Middle frontal gyrus (tissue), 1 donor: ENCODE data around the gene PCMT1.
"Not testable (repeated sequence)": the region's sequence is repeated elsewhere in the genome, so short reads cannot be mapped to it uniquely, and the experiment has no call there.

Experiments
- DNase-seq: peaks from one replicate; pipeline ENCODE4 v3.0.0-alpha.2; 2015; ENCODE audit warnings: low spot score; ENCODE audit errors: extremely low spot score

PCMT1 gene

GRCh38 chr6:149749082-149749593 is 403 bp upstream of the PCMT1 start:
- DNase-seq: not testable (repeated sequence)

- no peak for DNase-seq
Measured at GRCh38 chr6:149750136-149750609, 632 bp downstream of the PCMT1 start.

GRCh38 chr6:149751239-149751638 is 1.7 kb downstream of the PCMT1 start:
- no peak for DNase-seq

GRCh38 chr6:149751920-149752319 is 2.4 kb downstream of the PCMT1 start:
- DNase-seq: not testable (repeated sequence)

- DNase-seq: no peak
Measured at GRCh38 chr6:149752600-149753373, 3.2 kb downstream of the PCMT1 start.

- DNase-seq: not testable (repeated sequence)
Measured at GRCh38 chr6:149753374-149753637, 3.8 kb downstream of the PCMT1 start.

GRCh38 chr6:149754548-149754947 is 5.0 kb downstream of the PCMT1 start:
- no peak for DNase-seq

- no peak for DNase-seq
Measured at GRCh38 chr6:149755300-149756260, 6.0 kb downstream of the PCMT1 start.

- DNase-seq: no peak
Measured at GRCh38 chr6:149756261-149756636, 6.7 kb downstream of the PCMT1 start.

- DNase-seq: no peak
Measured at GRCh38 chr6:149761438-149761837, 11.9 kb downstream of the PCMT1 start.

GRCh38 chr6:149763866-149764265 is 14.3 kb downstream of the PCMT1 start:
- no peak for DNase-seq

GRCh38 chr6:149766156-149766769 is 16.7 kb downstream of the PCMT1 start:
- no peak for DNase-seq

- no peak for DNase-seq
Measured at GRCh38 chr6:149769676-149770075, 20.1 kb downstream of the PCMT1 start.

- no peak for DNase-seq
Measured at GRCh38 chr6:149771185-149771584, 21.6 kb downstream of the PCMT1 start.

- DNase-seq: no peak
Measured at GRCh38 chr6:149771925-149772324, 22.4 kb downstream of the PCMT1 start.

GRCh38 chr6:149777624-149778023 is 28.1 kb downstream of the PCMT1 start:
- DNase-seq: no peak

- DNase-seq: no peak
Measured at GRCh38 chr6:149779644-149779963, 30.1 kb downstream of the PCMT1 start.

GRCh38 chr6:149781715-149782114 is 32.2 kb downstream of the PCMT1 start:
- no peak for DNase-seq

GRCh38 chr6:149782337-149782736 is 32.8 kb downstream of the PCMT1 start:
- no peak for DNase-seq

GRCh38 chr6:149783551-149783950 is 34.0 kb downstream of the PCMT1 start:
- no peak for DNase-seq

- DNase-seq: no peak
Measured at GRCh38 chr6:149806127-149806526, 56.6 kb downstream of the PCMT1 start.

GRCh38 chr6:149809798-149810197 is 60.3 kb downstream of the PCMT1 start:
- DNase-seq: no peak
